Lower lobe of right lung (tissue), 2 donors: ENCODE results near the gene FES. TPM values are rescaled to one million over a fixed set of nuclear protein-coding genes. Genes with fewer than 3 reads are reported as not detected.
A peak's percentile ranks its signal among the peaks of the same experiment; 100 is the strongest.

Experiments
- ATAC-seq, 2 donors: fragments of 200-7000 bp; cut with Tn5 transposase; one replicate each; pipeline ENCODE4 v1.9.1; 2020 to 2022; ENCODE audit warnings: mild to moderate bottlenecking in 2 of 2, moderate library complexity in 2 of 2
- DNase-seq: peaks from one replicate; pipeline ENCODE4 v3.0.0-alpha.2; 2020
- H3K27ac ChIP-seq: fragments of 200-600 bp; one replicate; pipeline ENCODE4 v1.8.0; 2022
- H3K27me3 ChIP-seq: fragments of 200-600 bp; one replicate; pipeline ENCODE4 v1.8.0; 2022; ENCODE audit warnings: low read depth
- H3K36me3 ChIP-seq: fragments of 200-600 bp; one replicate; pipeline ENCODE4 v1.8.0; 2022; ENCODE audit warnings: mild to moderate bottlenecking
- H3K4me1 ChIP-seq: fragments of 200-600 bp; one replicate; pipeline ENCODE4 v1.8.0; 2022
- H3K4me3 ChIP-seq: fragments of 200-600 bp; one replicate; pipeline ENCODE4 v1.8.0; 2022; ENCODE audit warnings: mild to moderate bottlenecking
- H3K9me3 ChIP-seq: fragments of 200-600 bp; one replicate; pipeline ENCODE4 v1.8.0; 2022
- intact Hi-C: fragments of 100-400 bp; cut with DNase I; formaldehyde crosslinking; loops from one replicate; pipeline ENCODE4 v1.11.0; 2022
- total RNA-seq: library from RNA; stranded (reverse); fragmentation: NEBNext Ultra II Directional; extraction: Animal tissue kit (Norgen Biotek cat#: 25700); gene quantifications from one replicate; pipeline ENCODE4 v1.2.1, GENCODE V29; 2021
- TF ChIP-seq, protein P1 (sequence below): fragments of 200-600 bp; IDR thresholded peaks from one replicate; pipeline ENCODE4 v1.8.0; 2022; ENCODE audit warnings: antibody characterized with exemption, mild to moderate bottlenecking
- donor health status: DM: no; HTN: yes; CAD: no; lungs with severe emphysema.

FES gene
- total RNA-seq, 1 donor from 2014 or later: 51.0 TPM

DNA sequence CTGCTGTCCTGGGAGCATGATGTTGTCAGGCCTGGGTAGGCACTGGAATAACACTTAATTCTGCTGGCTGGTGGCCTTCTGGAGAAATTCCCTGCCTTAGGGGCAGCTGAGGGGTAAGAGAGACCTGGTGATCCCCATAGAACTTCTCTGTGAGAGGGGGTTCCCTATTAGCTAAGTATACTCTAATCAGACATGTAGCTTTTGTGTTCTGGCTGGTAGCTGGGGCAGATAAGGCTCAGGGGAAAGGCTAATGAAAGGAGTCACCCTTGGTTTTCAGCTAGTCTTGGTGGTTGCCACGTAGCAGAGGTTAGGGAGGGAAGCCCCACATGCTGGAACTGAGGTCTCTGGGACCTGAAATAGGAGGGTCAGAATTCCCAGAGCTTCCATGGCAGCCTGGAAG lies 49.0 kb downstream of the FES start:
- Histone ChIP-seq H3K27me3 (no peaks in the 10 kb centered on the region), H3K4me3 (no peak overlapping the region), H3K4me1 (peaks cover 62% of the 10 kb centered on the region), H3K27ac (no peak overlapping the region), H3K9me3 (no peaks in the 10 kb centered on the region), H3K36me3 (peaks cover 11% of the 10 kb centered on the region)
- intact Hi-C loops: no loop called here
- no peak for ATAC-seq
- DNase-seq: no peak
- TF ChIP-seq, protein P1, sequence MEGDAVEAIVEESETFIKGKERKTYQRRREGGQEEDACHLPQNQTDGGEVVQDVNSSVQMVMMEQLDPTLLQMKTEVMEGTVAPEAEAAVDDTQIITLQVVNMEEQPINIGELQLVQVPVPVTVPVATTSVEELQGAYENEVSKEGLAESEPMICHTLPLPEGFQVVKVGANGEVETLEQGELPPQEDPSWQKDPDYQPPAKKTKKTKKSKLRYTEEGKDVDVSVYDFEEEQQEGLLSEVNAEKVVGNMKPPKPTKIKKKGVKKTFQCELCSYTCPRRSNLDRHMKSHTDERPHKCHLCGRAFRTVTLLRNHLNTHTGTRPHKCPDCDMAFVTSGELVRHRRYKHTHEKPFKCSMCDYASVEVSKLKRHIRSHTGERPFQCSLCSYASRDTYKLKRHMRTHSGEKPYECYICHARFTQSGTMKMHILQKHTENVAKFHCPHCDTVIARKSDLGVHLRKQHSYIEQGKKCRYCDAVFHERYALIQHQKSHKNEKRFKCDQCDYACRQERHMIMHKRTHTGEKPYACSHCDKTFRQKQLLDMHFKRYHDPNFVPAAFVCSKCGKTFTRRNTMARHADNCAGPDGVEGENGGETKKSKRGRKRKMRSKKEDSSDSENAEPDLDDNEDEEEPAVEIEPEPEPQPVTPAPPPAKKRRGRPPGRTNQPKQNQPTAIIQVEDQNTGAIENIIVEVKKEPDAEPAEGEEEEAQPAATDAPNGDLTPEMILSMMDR: no peak

DNA sequence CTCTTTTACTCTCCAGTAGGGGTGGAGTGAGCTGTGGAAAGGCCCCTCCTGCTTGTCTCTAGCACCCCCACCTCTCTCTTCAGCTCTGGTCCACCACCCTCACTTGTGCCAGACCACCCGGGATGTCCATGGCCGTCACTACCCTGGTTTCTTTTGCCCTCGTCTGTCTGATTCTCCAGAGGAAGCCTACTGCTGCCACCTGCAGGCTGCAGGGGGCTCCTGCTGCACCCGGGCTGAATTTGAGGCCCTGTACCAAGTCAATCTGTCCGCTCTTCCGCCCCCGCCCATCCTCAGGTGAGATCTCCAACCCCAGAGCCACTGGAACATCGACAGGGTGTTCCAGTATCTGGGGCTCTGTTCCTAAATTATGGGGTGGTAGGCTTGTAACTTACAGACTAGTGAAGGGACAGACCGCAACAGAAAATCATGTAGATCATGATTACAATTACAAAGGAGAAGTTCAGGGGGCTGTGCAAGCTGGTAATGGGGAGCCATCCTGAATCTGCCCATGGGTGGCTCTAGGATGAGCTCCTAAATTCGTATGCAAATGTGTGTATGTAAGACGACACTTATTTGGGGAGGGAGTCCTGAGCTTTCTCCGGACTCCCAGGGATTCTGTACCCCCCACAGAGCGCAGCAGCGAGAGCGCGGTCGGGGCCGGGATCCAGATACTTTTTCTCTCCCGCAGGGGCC lies 50.1 kb downstream of the FES start:
- ATAC-seq: peak; percentile 65 to 71

DNA sequence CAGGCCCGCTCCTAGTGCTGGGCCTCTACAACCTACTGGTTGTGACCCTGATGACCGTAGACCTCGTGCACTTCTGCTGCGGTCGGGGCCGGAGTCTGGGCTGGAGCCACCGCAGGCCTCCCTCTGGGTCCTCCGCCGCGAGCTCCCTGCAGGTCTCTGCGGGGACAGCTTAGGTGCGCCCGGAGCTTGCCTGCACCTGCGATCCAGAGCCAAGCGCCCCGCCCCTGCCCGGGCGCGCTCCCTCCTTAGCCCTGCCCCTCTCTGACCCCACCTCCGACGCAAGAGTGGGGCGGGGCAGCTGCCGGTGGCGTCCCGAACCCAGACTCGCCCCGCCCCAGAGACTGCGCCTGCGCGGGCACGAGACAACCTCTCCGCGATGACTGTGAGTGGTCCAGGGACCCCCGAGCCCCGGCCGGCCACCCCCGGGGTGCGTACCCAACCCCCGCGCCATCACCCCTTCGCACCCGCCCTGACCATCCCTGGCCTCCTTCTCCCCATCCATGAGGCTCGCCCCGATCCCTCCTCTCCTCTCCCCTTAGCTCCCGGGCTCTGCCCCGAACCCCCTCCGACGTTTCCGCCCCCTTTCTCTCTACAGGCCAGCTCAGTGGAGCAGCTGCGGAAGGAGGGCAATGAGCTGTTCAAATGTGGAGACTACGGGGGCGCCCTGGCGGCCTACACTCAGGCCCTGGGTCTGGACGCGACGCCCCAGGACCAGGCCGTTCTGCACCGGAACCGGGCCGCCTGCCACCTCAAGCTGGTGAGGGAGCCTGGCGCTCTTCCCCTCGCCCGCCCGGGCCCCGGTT lies 50.8 kb downstream of the FES start, which contains the start of gene UNC45A:
Gene UNC45A, plus strand, starts transcription at position 337 of the 803 bp plus-strand sequence. Its CDS starts 40 bp downstream, at position 377.
- peak within 1 kb of the TSS; percentile 70 for H3K4me3 ChIP-seq
- peaks cover 29% of the 10 kb centered on the region for H3K36me3 ChIP-seq
- H3K9me3 ChIP-seq: no peaks in the 10 kb centered on the region
- peak within 1 kb of the TSS; percentile 76 for H3K27ac ChIP-seq
- no peaks in the 10 kb centered on the region for H3K27me3 ChIP-seq
- H3K4me1 ChIP-seq: peaks cover 49% of the 10 kb centered on the region
- peak; percentile 95 for DNase-seq
- TF ChIP-seq, protein P1: no peak
- ATAC-seq: peak; percentile 91 to 92
- intact Hi-C loops: no loop called here

More for the DNA sequence above, 50.1 kb downstream of the FES start:
- peaks cover 52% of the 10 kb centered on the region for H3K4me1 ChIP-seq
- H3K4me3 ChIP-seq: peak overlapping the region; percentile 70
- H3K27me3 ChIP-seq: no peaks in the 10 kb centered on the region
- no peaks in the 10 kb centered on the region for H3K9me3 ChIP-seq
- TF ChIP-seq, protein P1: peak; percentile 89
- intact Hi-C loops: no loop called here
- peaks cover 22% of the 10 kb centered on the region for H3K36me3 ChIP-seq
- peak; percentile 91 for DNase-seq
- H3K27ac ChIP-seq: peak overlapping the region; percentile 76

DNA sequence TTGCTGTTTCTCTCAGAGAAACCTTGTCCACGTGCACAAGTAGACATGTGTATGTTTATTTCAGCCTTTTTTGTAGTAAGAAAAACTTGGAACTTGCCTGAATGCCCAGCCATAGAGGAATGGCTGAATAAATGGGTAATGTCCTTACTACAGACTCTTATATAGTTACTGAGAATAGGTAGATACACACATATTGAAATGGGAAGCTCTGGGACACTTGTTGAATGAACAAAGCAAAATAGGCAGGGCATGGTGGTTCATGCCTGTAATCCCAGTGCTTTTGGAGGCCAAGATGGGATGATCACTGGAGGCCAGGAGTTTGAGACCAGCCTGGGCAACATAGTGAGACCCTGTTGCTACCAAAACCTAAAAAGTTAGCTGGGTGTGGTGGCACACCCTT lies 52.5 kb downstream of the FES start:
- Histone ChIP-seq H3K36me3 (peaks cover 46% of the 10 kb centered on the region), H3K4me1 (peaks cover 34% of the 10 kb centered on the region), H3K27ac (no peak overlapping the region), H3K4me3 (no peak overlapping the region), H3K9me3 (no peaks in the 10 kb centered on the region), H3K27me3 (no peaks in the 10 kb centered on the region)
- no peak for ATAC-seq
- TF ChIP-seq, protein P1: no peak
- no peak for DNase-seq
- intact Hi-C loops: no loop called here

DNA sequence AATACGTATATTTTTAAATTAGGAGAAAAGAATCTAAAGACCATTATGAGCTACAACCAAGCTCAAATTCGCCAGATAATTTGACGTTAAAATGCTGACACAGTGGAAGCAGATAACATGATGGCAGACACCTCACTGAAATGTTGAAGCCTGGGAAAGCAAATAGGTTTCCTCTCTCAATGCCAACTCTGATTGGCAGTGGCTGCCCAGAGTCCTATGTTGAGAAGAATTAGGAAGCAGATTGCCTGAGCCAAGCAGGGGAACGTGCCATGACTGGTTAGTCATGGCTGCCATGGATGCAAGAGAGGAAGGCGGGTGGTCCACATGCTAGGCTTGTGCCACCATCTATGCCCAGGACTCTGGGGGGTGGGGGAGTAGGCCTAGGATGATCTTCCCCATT lies 54.0 kb downstream of the FES start:
- ATAC-seq (no peak), DNase-seq (no peak)
- intact Hi-C loops: no loop called here
- Histone ChIP-seq H3K4me1 (peaks cover 26% of the 10 kb centered on the region), H3K27ac (no peak overlapping the region), H3K9me3 (no peaks in the 10 kb centered on the region), H3K4me3 (no peak overlapping the region), H3K27me3 (no peaks in the 10 kb centered on the region), H3K36me3 (peaks cover 60% of the 10 kb centered on the region)
- TF ChIP-seq, protein P1: no peak
